HUES64 (cell line): ENCODE results near the gene SIMC1.

Experiments used
- H3K27ac ChIP-seq: 2 replicates; pipeline ENCODE4 v1.7.0; 2013; ENCODE audit warnings: low read depth, low read length, inconsistent platforms
- H3K27me3 ChIP-seq: 2 replicates; pipeline ENCODE4 v1.6.1; 2013; ENCODE audit warnings: mild to moderate bottlenecking, low read length; ENCODE audit not compliant: insufficient read depth
- H3K36me3 ChIP-seq: 2 replicates; pipeline ENCODE4 v1.6.1; 2013; ENCODE audit warnings: mild to moderate bottlenecking, low read length; ENCODE audit not compliant: insufficient read depth
- H3K4me1 ChIP-seq: 2 replicates; pipeline ENCODE4 v1.6.1; 2013; ENCODE audit warnings: mild to moderate bottlenecking, low read length, moderate library complexity; ENCODE audit not compliant: insufficient read depth
- H3K4me3 ChIP-seq: 2 replicates; pipeline ENCODE4 v1.5.1; 2013; ENCODE audit warnings: mild to moderate bottlenecking, low read length, moderate library complexity
- H3K9ac ChIP-seq: 2 replicates; pipeline ENCODE4 v1.6.1; 2013; ENCODE audit warnings: mild to moderate bottlenecking, low read depth, low read length
- H3K9me3 ChIP-seq: 2 replicates; pipeline ENCODE4 v1.6.1; 2013; ENCODE audit warnings: low read depth, low read length; ENCODE audit not compliant: insufficient read depth
- WGBS: fragments of 150-250, 120-280 bp; methylation state at CpG from one replicate; pipeline ENCODE4 v1.1.7; 2013; ENCODE audit warnings: missing lambda C conversion rate; 5-methylcytosine and 5-hydroxymethylcytosine counted together

SIMC1 gene

DNA sequence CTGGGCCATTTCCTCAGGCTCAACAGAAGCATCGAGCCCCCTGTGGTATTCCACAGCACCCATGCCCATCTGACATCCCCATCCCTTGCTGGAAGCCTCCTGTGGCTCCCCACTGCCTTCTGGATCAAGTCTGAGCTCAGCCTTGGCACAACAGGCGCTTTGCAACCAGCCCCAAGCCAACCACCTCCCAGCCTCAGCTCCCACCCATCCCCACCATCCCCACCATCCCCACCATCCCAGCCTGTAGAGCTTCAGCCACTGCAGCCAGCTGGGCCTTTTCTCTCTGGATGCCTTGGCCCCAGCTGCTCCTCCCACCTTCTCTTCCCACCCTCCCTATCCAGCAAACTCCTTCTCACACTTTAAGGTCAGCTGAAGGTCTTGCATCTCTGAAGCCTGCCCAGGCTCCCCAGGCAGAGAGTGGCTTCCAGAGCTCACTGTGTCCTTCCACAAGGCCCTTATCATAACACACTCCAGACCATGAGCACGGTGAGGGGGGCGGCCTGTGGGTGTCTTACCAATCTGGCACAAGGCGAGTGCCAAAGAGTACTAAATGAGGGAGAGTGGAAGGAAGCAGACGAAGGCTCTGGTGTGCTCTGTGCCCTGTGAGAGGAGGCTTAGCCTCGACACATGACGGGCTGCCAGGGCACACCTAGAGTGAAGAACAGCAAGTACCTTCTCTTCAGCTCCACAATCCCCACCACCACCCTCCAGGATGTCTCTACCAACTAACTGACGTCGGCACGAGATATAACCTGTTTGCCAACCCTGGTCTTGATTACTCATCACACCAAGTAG, 156.9 kb downstream of the SIMC1 start:
- Histone ChIP-seq H3K9ac (no peak overlapping the region), H3K9me3 (no peaks in the 10 kb centered on the region), H3K4me3 (no peak overlapping the region), H3K4me1 (no peaks in the 10 kb centered on the region), H3K27me3 (no peaks in the 10 kb centered on the region), H3K27ac (no peak overlapping the region), H3K36me3 (peaks cover 9% of the 10 kb centered on the region; the same call in 1 of the 2 replicates)
- WGBS: 93% methylated on average over 11 of the region's 11 CpGs
